Colon (tissue), 2 donors: ENCODE data around the gene TRAK1.
"Not testable (repeated sequence)": the region's sequence is repeated elsewhere in the genome, so short reads cannot be mapped to it uniquely, and the experiment has no call there.

ENCODE experiments used
- FAIRE-seq: peaks from 2 replicates; lab custom pipeline; 2012; peaks lifted over from hg19 to GRCh38; lab: Jason Lieb, UNC
- donor health status: control.
- donor health status: control.

Gene TRAK1

DNA sequence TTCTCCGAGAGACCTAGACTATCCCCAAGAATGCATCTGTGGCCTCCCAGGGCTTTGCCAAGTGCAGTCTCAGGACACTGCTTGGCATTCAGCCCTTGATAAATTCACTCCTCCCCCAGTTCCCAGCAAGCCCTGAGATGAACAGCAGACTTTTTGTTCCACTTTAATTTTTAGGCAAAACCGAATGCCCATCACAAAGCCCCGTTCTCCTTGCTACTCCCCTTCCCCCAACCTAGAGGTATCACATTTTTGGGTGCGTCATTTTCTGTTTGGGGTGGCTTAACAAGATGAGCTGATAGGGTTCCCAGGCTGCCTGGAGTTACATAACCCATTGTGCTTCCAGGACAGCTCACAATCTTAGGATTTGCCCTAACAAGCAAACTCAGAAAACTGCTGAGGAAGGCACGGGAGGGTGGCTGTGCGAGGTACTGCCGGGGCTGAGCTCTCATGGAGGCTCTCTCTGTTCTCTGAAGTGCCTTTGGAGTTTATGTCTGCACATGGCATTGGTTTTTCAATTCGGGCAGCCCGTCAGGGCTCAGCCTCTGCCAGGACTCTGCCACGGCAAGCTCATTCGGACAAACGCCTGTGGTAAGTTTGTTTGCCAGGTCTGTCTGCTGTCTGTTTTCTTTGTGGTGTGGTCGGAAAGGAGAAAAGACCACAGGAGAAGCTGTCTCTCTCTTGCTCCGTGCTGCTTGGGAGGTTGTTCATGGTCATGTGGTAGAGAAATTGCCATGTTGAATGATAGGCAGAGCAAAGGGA is at the start of gene TRAK1:
Gene TRAK1, plus strand, starts transcription at position 385 of the 759 bp plus-strand sequence. Its CDS starts 113 bp downstream, at position 498.
- no peak for FAIRE-seq

GRCh38 chr3:42042747-42043098 is 48.4 kb upstream of the TRAK1 start:
- FAIRE-seq = no peak

DNA sequence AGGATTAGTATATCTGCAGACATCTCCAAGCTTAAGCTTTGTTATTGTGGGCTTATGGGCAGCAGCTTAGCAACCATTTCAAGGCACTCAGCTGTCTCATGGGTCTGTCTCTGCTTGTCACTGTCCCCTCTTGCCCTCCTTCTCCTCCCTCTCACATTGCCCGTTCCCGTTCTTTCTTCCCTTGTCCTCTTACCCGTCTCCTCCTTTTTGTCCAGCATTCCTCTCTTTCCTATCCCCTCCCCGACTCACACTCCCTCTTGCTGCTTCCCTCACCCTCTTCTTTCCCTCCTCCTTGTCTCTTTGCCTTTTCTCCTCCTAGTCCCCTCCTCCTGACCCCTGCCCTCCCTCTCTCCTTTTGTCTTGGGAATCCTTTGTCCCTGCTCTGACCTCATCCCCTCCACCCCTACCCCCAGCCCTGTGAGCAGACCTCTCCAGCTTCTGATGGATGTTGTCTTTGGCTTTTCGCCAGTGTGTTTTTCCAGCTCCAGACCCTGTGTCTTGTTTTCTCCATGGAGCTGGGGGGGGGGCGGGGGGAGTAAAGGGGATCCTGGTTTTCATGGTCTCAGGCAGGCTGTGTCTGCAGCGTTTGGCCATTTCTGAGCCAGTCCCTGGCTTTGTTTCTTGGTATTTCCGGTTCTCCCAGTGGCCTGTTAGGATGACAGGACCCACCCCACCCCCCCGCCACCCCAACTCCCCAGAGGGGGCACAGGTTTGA is 47.9 kb upstream of the TRAK1 start:
- no peak for FAIRE-seq

- FAIRE-seq = no peak
Observed at GRCh38 chr3:42045708-42046243, 45.4 kb upstream of the TRAK1 start.

- FAIRE-seq = not testable (repeated sequence)
Observed at GRCh38 chr3:42048526-42048925, 42.6 kb upstream of the TRAK1 start.

GRCh38 chr3:42050126-42050525 is 41.0 kb upstream of the TRAK1 start:
- no peak for FAIRE-seq

DNA sequence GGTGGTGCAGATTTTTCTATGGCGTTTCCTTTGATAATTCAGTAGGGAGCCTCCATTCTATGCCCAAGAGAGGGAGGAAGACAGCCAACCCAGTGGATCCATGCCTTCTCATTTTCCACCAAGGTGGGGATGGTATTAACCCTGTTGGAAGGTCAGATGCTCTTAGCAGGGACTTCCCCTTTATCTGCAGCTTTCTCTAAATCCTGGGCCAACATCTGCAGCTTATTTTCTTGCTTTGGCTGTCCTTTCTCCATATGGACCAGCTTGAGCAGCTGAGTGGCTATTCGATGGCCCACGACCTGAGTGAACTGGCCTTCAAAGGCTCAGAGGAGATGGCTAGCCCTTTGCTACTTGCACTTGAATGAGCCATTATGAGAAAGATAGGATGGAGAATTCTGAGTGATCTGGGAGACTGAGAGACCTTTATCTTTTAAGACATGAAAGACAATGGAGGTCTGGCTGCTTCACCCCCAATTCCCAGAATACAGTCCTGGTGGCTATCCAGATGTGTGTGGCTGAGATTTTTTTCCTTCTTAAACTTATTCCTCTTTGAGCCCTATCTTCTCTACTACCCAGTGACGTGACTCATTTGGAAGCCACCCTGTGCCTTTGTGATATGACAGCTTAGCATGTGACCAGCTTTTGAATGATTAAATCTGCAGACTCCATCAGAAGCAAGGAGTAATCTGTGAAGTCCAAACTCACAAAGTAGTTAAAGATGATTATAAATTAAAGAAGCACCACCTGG is 39.6 kb upstream of the TRAK1 start:
- no peak for FAIRE-seq

DNA sequence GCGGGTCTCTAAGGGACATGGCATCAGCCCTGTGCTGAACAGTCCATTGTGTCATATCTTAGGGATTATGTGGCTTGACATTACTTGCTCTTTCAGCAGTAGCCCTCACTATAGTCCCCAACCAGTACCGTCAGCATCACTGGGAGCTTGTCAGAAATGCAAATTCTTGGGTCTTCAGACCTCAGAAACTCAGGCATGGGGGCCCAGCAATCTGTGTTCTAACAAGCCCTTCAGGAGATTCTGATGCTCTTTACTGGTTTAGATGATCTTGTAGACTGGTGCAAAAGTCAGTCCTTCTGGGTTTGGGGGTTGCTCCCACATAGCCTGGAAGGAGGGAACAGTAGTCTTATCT is 39.0 kb upstream of the TRAK1 start:
- FAIRE-seq = no peak

- FAIRE-seq = no peak
Observed at GRCh38 chr3:42052484-42053351, 38.4 kb upstream of the TRAK1 start.

GRCh38 chr3:42053476-42053875 is 37.7 kb upstream of the TRAK1 start:
- FAIRE-seq = no peak

DNA sequence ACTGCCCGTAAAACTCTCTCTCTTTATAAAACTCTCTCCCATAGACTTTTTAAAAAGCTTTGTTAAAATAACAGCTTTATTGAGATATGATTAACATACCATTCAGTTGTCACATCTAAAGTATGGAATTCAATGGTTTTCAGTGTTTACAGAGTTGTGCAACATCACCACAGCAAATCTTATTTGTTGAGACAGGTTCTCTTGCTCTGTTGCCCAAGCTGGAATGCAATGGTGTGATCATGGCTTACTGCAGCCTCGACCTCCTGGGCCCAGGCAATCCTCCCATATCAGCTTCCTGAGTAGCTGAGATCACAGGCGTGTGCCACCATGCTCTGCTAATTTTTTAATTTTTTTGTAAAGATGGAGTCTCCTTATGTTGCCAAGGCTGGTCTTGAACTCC is 35.9 kb upstream of the TRAK1 start:
- FAIRE-seq = no peak

DNA sequence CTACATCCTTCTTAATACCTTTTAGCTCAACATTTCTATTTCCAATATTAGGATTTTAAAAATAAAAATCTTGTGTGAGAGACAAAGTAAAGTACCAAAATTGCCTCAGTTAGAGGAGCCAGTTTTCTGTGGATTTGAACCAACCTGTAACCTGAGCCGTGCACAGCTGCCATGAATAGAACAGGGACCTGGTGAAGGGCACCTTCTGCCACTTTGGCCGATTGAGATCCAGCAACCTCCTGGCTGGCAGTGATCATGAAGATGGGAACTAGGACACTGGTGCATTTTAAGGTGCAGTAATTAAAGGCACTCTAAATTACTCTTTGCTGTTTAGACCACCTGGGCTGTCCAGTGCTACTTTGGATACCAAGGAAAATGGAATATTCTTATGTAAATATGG is 34.3 kb upstream of the TRAK1 start:
- FAIRE-seq = no peak

DNA sequence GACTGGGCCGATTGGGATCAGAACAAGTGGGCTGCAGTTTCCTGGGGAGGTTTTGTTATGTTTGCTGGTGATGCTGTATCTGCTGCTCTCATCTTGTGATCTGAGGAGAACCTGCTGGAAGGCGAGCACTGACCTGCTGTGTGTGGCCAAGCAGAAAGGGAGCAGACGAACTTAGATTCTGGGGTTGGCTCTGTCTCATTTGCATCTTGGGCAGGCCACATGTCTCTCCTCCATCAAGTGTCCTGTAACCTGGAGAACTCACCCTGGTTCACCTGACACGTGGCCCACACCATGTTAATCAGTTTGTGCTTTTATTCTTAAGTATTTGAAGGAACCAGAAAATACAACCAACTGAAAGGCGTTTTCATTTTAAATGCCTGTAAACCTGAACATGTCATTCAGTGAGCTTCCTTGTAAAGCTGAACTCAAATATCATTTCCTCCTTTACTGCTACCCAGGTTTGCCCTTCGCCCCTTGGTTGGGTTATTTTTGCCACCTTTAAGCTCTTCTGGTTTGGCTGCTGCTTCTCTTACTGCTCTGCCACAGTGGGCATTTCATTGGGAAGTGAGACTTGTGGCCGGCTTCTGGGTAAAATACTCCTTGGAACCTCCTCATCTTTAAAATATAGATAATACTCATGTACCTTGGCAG is 33.5 kb upstream of the TRAK1 start:
- no peak for FAIRE-seq

- FAIRE-seq = no peak
Observed at GRCh38 chr3:42061025-42061712, 30.0 kb upstream of the TRAK1 start.

GRCh38 chr3:42061713-42062380 is 29.3 kb upstream of the TRAK1 start:
- no peak for FAIRE-seq

DNA sequence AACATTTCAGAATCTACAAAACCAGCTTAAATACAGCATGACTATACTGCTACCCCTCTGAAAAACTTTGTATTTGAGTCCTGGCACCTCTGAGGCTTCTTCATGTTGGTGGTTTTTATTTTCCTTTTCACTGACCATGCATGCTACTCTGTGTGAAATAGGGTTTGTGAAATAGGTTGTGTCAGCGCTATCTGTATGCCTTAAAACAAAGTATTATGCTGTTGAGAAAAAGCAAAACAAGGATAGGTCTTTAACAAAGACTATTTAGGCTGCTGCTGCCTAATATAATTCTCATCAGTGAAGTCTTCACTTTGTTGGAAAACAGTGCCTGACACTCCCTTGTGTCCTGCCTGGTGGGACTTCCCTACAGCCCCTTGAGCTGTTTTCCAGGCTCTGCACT is 28.7 kb upstream of the TRAK1 start:
- FAIRE-seq = no peak

DNA sequence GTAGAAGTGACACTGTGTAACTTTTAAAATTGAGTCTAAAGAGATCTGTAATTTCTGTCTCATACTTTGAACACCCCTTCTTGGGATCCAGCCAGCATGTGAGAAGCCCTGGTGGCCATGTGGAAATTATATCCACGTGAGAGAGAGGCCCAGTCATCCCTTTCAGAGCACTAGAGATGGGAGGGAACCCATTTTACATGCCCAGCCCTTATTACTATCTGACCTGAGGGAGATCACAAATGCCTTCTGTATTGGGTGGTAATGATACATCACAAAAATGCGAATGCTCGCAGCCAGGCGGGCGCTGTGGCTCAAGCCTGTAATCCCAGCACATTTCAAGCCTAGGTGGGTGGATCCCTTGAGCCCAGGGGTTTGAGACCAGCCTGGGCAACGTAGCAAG is 27.3 kb upstream of the TRAK1 start:
- no peak for FAIRE-seq

DNA sequence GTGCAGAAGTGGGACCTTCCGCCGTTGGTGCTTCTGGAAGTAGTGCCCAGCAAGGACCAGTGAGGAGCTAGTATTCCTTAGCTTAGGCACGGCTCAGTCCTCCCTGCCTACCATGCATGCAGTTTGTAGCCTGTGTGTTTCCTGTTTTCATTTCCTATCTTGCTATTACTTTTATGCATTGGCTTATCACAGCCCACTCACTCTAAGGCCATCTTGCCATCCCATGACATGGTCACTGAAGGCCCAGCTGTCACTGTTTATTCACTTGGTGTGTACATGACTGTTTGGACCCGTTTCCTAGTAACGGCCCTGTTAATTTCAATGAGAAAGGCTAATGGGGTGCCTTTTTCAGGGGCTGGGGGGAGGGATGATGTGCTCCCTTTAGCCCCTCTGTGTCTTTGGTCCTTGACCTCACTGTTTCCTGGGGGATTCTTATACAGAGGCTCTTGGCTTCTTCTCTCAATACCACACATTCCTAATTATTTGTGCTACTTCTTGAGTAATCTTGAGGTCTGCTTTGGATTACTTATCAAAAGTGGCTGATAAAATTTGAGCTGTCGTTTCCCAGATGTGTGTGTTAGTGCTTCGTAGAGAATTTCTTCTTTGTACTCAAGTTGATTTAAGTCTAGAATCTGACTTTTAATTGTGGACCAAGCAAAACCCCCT is 24.5 kb upstream of the TRAK1 start:
- no peak for FAIRE-seq

DNA sequence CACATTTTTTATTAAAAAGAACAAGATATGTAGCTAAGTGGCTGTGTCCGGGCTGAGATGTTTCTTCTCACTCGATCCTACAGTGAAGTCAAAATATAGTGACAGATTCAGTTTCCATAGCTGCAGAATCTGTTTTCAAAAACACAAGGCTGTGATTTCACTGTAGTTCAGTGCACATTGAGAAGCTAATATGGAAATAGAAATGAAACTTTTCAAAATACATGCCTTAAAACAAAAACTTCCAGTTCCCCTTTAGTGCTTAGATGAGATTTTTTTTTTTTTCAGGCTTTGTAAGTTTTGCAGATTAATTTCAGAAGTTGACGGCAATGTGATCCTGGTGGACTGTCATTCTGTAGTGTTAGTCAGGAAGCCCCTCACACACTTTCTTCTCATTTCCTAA is 23.8 kb upstream of the TRAK1 start:
- FAIRE-seq = no peak
